ENCODE results near the gene PRKACA. TPM values are rescaled to one million over a fixed set of nuclear protein-coding genes. Genes with fewer than 3 reads are reported as not detected.
A peak's percentile ranks its signal among the peaks of the same experiment; 100 is the strongest.

PRKACA gene
- total RNA-seq, 1 donor from 2014 or later, result 22.2 TPM

- H3F3A ChIP-seq (ENCODE audit: low read depth), result peaks cover 34% of the 10 kb centered on the region
- Mint-ChIP-seq H3K4me3 (peak overlapping the region; percentile 81), H3K9me3 (no peaks in the 10 kb centered on the region)
Measured at GRCh38 chr19:14138576-14139265, 21.2 kb upstream of the PRKACA start.

GRCh38 chr19:14136509-14137281 lies 19.1 kb upstream of the PRKACA start, which contains the start of gene ASF1B:
Gene ASF1B (minus strand): TSS chr19:14136589. CDS start chr19:14136456, 133 bp downstream.
- Histone ChIP-seq H3K9ac (peak within 1 kb of the TSS; percentile 28), H3K4me1 (peaks cover 22% of the 10 kb centered on the region), H3K79me2 (ENCODE audit: low read depth) (peaks cover 40% of the 10 kb centered on the region), H3K27me3 (no peaks in the 10 kb centered on the region), H4K20me1 (ENCODE audit: low read depth) (peaks cover 26% of the 10 kb centered on the region), H3K4me3 (peak within 1 kb of the TSS; percentile 75), H3K9me3 (ENCODE audit: low read depth) (no peaks in the 10 kb centered on the region), H3K27ac (peak within 1 kb of the TSS; percentile 62), H3F3A (ENCODE audit: low read depth) (peaks cover 42% of the 10 kb centered on the region), H3K4me2 (peak within 1 kb of the TSS; percentile 90), H2AFZ (replicated peaks) (peak within 1 kb of the TSS; percentile 55), H3K36me3 (no peaks in the 10 kb centered on the region)
- Mint-ChIP-seq H3K4me1 (peaks cover 37% of the 10 kb centered on the region), H3K9me3 (no peaks in the 10 kb centered on the region), H3K27ac (peak within 1 kb of the TSS; percentile 95), H3K27me3 (ENCODE audit: insufficient read depth, low read depth) (peaks cover 5% of the 10 kb centered on the region), H3K4me3 (peak within 1 kb of the TSS; percentile 94), H3K36me3 (peaks cover 7% of the 10 kb centered on the region)
- TF ChIP-seq EZH2 (IDR thresholded peaks at IDR 0.05), result no peak
- TF ChIP-seq CTCF (IDR thresholded peaks at IDR 0.05), result peak; percentile 63
- DNase-seq (ENCODE audit: low spot score), result peak; percentile 100

More at GRCh38 chr19:14138576-14139265, 21.2 kb upstream of the PRKACA start:
- Histone ChIP-seq H4K20me1 (ENCODE audit: low read depth) (peaks cover 25% of the 10 kb centered on the region), H3K4me1 (peaks cover 22% of the 10 kb centered on the region), H3K9me3 (ENCODE audit: low read depth) (no peaks in the 10 kb centered on the region), H3K27me3 (no peaks in the 10 kb centered on the region), H3K4me3 (no peak overlapping the region), H3K9ac (no peak overlapping the region), H3K27ac (no peak overlapping the region), H3K36me3 (no peaks in the 10 kb centered on the region), H3K4me2 (no peak overlapping the region), H3K79me2 (ENCODE audit: low read depth) (peaks cover 23% of the 10 kb centered on the region), H2AFZ (replicated peaks) (no peak overlapping the region)
- no peak for DNase-seq (ENCODE audit: low spot score)
- TF ChIP-seq CTCF (IDR thresholded peaks at IDR 0.05) (no peak), EZH2 (IDR thresholded peaks at IDR 0.05) (no peak), EZH2phosphoT487 (IDR thresholded peaks at IDR 0.05) (no peak)
- Mint-ChIP-seq H3K36me3 (peaks cover 9% of the 10 kb centered on the region), H3K27ac (peak overlapping the region; percentile 85), H3K4me1 (peaks cover 37% of the 10 kb centered on the region), H3K27me3 (ENCODE audit: insufficient read depth, low read depth) (peaks cover 8% of the 10 kb centered on the region)

- peak overlapping the region; percentile 86 for H3K4me2 ChIP-seq
- no peaks in the 10 kb centered on the region for H3K36me3 ChIP-seq
- H3K36me3 Mint-ChIP-seq, result peaks cover 7% of the 10 kb centered on the region
- H3K27me3 Mint-ChIP-seq (ENCODE audit: insufficient read depth, low read depth), result peaks cover 5% of the 10 kb centered on the region
- H3K9ac ChIP-seq, result peak overlapping the region; percentile 9
- peaks cover 26% of the 10 kb centered on the region for H4K20me1 ChIP-seq (ENCODE audit: low read depth)
- H3K4me1 ChIP-seq, result peaks cover 22% of the 10 kb centered on the region
- H3K9me3 Mint-ChIP-seq, result no peaks in the 10 kb centered on the region
- TF ChIP-seq EZH2phosphoT487 (IDR thresholded peaks at IDR 0.05) (no peak), EZH2 (IDR thresholded peaks at IDR 0.05) (no peak), CTCF (IDR thresholded peaks at IDR 0.05) (no peak)
- peak overlapping the region; percentile 94 for H3K4me3 Mint-ChIP-seq
- peaks cover 40% of the 10 kb centered on the region for H3K79me2 ChIP-seq (ENCODE audit: low read depth)
- H3K4me1 Mint-ChIP-seq, result peaks cover 35% of the 10 kb centered on the region
- H2AFZ ChIP-seq (replicated peaks), result peak overlapping the region; percentile 55
- peaks cover 42% of the 10 kb centered on the region for H3F3A ChIP-seq (ENCODE audit: low read depth)
- no peaks in the 10 kb centered on the region for H3K27me3 ChIP-seq
- H3K27ac Mint-ChIP-seq, result no peak overlapping the region
- no peak overlapping the region for H3K27ac ChIP-seq
- no peaks in the 10 kb centered on the region for H3K9me3 ChIP-seq (ENCODE audit: low read depth)
- H3K4me3 ChIP-seq, result peak overlapping the region; percentile 75
- no peak for DNase-seq (ENCODE audit: low spot score)
Measured at GRCh38 chr19:14135985-14136508, 18.5 kb upstream of the PRKACA start.
